Fibroblast of skin of right quadriceps (primary cell): ENCODE data around the gene TIMM13.
"Not testable (repeated sequence)": the region's sequence is repeated elsewhere in the genome, so short reads cannot be mapped to it uniquely, and the experiment has no call there.

Experiments
- DNase-seq: peaks from one replicate; pipeline ENCODE4 v3.0.0-alpha.2; 2013

TIMM13 gene

DNA sequence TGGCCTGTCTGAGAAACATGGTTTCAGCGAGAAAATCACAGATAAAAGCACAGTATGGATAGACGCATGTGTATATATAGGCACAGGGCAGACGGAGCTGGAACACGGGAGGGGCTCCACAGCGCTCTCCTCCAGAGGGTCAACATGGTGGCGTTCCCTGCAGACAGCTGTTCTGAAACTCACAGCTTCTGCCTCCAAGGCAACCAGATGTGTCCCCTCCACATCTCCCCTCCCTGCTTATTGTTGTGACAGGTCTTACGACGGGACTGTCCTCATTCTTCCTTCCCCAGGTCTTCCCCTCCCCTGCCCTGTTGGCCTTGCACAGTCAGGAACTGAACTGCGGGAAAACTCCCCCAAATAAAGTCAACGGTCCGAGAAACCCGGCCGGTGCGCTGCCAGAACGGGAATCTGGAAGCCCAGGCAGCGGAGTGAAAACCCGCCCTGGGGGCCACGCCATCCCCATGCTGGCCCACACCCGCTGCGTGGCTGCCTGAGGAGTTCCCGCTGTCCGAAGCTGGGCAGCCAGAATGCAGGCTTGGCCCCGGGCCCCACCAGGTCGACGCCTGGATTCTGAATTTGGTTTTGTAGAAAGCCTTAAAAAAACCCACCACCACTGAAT, 2.6 kb upstream of the TIMM13 start:
- no peak for DNase-seq

DNA sequence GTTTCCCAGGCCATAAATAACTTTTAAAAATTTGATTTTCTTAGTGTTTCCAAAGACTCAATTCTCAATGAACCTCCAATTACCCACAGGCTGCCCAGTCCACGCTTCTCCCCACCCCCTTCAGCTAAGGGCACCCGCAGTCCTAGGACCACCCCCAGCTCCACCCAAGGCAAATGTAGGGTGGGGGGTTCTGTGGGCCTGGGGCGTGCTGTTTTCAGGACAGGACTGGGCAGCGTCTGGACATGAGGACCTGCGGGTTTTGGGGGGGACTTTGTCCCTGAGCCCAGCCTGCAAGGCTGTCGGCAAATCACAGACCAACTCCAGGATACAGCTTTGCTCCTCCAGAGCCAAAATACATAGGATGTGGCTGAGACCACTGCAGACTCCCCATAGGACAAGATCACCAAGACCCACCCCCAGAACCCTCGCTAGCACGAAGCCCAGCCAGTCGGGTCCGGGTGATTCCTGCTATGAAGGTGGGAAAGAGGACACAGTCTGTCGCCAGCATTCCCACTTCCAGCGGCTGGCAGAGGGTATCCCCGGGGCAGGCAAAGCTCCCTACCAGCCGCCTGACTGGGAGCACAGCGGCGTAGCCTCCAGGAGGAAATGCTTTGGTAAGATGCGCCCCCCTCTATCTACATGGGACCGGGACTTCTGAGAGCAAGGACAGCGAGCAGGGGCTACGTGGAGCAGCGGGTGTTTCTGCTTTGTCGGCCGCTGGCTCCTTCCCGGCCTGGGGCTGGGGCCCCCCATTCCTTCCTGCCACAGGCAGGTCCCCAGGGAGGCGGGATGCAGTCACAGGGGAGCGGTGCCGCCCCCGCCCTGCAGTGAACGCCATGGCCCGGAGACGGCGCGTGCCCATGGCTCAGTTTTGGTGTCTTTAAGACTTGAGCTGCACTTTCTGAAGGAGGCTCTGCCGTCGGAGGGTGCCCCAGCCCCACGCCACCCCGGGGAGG, 1.6 kb upstream of the TIMM13 start:
- DNase-seq, result no peak

DNA sequence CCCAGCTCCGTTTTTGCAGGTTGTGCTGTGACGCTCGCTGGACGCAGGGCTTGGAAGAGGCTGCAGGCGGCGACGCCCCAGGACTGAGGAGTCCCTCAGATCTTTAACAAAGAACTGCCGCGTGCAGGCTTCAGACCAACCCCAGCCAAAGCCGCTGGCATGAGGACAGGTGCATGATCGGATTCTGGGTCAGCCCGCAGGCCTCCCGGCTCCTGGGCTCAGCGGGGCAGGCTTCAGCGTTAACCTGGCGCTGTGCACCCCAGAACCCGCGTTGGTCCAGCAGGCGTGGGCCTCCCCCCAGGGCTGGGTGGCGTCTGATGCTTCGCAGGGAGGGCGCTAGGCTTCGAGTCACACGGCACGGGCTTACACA, 920 bp upstream of the TIMM13 start:
- no peak for DNase-seq

DNA sequence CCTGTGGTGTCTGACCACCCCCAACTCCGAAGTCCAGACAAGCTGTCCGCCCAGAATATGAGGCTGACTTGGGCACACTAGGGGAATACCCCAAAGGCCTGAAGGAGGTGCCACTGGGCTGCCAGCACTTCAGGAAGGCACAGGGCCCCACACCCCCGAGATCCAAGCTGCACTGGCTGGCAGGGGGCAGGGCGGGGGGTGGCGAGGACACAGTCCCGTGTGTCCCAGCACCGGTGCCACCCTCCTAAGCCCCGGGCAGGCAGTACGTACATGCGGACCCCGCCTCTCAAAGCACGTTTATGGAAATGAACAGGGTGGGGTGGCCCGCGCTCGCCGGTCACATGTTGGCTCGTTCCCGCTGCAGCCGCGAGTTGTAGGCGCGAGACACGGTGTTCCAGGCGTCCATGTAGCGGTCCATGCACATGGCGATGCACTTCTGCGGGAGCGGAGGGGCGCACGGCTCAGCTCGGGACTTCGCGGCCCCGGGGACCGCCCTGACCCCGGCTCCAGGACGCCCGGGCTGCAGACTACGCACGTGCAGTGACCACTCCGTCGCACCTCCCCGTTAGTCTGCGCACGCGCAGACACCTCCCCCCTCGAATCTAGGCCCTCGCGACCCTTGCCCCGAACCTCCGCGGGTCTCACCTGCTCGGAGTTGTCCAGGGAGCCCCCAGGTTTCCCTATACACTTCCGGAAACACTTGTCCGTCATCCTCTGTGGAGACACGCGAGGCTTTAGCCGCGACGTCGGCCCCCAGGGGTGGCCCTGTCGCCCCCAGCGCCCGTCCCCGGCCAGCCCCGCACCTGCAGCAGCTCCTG, 566 bp downstream of the TIMM13 start:
- peak; percentile 22 for DNase-seq

DNA sequence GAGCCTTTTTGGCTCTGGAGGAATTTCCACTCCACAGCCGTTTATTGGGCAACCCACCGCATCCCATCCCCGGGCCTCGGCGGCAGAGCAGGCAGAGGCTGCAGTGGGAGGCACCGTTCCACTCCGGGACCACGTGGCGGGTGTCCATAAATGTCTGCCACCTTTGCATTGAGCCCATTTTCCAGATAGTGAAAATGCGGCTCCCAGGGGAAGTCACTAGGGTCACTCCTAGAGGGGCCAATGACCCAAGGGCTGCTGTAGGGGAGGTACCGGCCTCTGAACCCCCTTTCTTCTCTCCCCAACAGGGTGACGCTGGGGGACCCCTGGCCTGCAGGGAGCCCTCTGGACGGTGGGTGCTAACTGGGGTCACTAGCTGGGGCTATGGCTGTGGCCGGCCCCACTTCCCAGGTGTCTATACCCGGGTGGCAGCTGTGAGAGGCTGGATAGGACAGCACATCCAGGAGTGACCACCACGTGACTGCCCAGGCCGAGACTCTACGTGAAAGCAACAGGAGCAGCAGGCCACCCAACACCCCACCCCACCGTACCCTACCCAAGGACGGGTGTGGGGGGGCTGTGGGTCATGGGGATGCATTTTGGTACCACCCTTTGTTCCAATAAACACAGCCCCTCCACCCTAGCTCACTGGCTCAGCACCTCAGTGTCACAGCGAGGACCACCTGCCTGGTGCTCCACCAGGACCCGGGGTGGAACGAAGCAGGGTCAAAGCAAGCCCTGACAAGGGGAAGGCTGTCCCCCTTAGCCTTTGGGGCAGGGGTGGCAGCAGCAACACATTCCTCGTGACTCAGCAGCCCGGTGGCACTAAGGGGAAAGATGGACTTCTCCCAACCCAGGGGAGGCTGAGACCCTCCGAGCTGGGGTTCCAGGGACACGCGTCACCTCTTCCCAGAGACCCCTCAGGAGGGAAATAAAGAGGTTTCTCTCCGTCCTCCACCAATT, 1.5 kb downstream of the TIMM13 start:
- no peak for DNase-seq

DNA sequence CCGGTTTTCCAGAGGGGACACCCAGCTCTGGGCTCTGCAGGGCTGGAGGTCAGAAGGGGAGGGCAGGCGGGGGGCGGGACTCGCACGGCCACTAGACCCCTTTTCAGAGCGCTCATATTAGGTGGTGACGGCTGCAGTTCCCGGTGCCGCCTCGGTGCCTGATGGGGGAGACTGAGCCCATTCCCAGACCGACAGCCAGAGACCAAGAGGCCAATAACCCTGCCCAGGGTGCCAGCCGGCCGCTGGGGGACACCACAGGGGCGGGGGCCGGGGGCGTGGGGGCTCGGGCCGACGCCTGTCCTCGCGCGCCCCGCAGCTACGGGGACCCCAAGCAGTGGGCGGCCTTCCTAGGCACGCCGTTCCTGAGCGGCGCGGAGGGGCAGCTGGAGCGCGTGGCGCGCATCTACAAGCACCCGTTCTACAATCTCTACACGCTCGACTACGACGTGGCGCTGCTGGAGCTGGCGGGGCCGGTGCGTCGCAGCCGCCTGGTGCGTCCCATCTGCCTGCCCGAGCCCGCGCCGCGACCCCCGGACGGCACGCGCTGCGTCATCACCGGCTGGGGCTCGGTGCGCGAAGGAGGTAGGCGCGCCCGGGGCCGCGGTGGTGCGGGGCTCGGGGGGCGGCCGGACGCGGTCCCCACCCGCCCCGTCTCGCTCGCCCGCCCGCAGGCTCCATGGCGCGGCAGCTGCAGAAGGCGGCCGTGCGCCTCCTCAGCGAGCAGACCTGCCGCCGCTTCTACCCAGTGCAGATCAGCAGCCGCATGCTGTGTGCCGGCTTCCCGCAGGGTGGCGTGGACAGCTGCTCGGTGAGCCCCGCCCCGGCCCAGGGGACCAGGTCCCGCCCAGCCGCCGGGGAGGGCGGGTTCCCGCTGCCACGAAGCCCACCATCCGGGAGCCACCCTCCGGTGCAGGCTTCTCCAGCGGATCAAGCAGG, 2.4 kb downstream of the TIMM13 start:
- DNase-seq, result peak; percentile 77

DNA sequence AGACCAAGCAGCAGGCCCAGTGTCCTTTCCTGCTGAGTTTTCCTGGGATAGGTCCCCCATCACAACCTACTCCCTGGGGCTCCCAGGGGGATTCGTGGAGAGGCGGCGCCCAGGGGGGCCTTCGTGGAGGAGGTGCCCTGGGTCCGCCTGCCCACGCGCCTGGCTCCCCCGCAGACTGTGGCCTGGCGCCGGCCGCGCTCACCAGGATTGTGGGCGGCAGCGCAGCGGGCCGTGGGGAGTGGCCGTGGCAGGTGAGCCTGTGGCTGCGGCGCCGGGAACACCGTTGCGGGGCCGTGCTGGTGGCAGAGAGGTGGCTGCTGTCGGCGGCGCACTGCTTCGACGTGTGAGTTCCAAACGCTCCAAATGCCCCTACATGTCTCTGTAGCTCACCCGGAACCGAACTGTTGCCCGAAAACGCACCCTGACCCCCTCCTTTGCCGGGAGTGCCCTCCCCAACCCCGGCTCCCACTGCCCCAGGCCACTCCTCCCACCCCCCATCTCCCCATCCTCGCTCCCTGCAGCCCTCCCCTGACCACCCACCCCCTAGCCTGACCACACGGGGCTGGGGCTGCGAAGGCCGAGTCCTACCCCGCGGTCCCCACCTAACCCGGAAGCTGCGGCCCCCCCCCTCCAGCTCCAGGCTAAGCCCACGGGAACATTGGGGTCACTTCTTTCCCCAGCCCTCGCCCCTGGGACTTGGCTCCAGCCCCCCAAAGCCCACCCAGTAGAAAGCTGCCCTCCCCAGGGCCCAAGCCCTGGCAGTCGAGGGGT, 3.3 kb downstream of the TIMM13 start:
- DNase-seq, result no peak

DNA sequence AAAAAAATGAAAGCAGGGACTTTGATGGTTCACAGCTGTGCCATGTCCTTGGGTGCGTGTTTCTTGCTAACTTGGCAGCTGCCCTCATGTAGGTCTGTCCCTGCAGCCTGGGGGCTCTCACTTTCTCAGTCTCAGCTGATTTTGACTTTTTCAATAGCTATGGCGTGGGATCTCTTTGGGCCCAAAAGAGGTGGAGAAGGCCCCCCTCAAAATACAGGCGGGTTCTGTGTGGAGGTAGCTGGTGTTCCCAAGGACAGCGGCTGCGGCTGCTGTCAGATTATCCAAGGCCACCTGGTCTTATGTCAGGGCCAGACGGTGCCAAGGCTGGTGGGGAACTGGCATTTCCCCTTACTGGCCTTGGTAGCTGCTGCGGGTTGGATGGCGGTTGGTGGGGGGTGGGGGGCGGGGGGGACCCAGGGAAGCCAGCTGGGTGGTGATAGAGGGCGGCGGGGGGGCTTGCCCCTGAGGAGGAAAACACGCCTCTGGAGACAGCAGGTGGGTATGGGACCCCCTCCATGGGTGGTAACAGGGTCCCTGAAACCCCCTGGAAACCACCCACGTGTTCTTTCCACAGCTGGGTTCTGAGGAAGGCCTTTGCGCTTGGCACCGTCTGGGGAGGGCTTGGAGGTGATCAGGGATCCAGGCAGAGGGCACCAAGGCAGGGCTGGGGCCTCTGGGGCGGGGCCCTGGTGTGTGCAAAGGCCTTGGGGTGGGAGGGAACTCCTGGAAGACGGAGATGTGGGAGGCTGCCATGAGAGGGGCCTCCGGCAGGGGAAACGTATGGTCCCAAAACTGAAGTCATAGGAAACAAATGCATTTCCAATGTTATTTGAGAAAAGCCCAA, 4.1 kb downstream of the TIMM13 start:
- no peak for DNase-seq

DNA sequence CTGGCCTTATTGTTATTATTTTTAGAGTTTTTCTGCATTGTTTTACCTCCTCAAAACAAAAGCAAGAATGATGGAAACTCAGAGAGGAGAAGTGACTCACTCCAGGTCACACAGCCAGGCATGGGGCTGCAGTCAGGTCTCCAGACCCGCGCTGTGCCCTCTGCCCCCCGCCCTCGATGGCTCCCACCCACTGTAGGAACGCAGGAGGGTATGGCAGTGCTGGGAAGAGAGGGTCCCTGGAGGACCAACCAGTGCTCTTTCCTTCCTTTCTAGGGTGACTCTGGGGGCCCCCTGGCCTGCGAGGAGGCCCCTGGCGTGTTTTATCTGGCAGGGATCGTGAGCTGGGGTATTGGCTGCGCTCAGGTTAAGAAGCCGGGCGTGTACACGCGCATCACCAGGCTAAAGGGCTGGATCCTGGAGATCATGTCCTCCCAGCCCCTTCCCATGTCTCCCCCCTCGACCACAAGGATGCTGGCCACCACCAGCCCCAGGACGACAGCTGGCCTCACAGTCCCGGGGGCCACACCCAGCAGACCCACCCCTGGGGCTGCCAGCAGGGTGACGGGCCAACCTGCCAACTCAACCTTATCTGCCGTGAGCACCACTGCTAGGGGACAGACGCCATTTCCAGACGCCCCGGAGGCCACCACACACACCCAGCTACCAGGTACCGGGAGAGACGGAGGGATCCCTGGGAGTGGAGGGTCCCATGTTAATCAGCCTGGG, 5.6 kb downstream of the TIMM13 start:
- no peak for DNase-seq

DNA sequence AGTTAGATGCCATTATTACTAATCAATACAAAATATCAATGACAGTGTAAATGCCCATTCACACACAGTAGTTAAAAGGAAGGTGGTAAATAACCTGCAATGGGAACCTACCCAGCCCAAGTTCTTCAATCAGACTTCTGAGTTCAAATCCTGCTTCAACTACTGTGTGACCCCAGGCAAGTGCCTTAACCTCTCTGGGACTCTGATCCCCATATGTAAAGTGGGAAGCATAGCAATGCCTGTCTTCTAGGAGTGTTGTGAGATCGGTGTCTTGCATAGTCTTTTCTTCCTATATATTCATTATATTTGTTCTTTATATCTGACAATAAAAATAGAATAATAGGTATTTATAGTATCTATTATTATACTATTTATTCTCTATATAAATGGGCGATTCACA, 6.9 kb downstream of the TIMM13 start:
- no peak for DNase-seq

DNA sequence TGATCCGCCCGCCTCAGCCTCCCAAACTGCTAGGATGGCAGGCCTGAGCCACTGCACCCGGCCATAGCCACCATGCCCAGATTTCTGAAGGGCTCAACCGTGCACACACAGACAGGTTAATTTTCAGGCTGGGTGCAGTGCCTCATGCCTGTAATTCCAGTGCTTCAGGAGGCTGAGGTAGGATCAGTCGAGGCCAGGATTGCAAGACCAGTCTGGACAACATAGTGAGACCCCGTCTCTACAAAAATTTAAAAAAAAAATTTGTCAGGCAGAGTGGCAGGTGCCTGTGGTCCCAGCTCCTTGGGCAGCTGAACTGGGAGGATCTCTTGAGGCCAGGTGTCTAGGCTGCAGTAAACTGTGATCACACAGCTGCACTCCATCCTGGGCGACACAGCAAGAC, 7.6 kb downstream of the TIMM13 start:
- no peak for DNase-seq

DNA sequence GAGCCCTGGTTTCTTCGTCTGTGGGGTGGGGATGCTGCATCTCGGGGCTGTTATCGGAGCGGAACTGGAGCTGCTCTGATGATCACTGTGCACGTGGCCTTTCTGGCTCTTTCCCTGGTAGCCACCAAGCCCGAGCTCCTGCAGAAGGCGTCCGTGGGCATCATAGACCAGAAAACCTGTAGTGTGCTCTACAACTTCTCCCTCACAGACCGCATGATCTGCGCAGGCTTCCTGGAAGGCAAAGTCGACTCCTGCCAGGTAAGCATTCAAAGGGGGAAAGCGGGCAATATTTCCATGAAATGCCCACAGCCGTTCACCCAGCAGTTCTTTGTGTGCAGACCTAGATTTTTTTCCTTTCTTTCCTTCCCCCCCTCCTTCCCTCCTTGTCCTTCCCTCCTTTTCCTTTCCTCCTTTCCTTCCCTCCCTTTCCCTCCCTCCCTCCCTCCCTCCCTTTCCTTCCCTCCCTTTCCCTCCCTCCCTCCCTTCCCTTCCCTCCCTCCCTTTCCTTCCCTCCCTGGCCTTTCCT, 9.4 kb downstream of the TIMM13 start:
- DNase-seq, result no peak

DNA sequence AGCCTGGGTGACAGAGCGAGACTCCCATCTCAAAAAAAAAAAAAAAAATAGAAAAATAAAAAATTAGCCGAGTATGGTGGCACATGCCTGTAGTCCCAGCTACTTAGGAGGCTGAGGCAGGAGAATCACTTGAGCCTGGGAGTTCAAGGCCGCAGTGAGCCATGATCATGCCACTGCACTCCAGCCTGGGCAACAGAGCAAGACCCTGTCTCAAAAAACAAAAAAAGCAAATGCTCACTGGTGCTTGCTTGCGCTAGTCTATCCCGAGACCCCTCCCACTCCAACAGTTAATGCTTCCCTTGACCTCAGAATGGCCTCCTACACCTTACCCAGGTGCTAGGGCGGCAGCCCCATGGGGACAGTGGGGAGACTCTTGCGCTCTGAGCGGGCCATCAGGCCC, 9.9 kb downstream of the TIMM13 start:
- not testable (repeated sequence) for DNase-seq

DNA sequence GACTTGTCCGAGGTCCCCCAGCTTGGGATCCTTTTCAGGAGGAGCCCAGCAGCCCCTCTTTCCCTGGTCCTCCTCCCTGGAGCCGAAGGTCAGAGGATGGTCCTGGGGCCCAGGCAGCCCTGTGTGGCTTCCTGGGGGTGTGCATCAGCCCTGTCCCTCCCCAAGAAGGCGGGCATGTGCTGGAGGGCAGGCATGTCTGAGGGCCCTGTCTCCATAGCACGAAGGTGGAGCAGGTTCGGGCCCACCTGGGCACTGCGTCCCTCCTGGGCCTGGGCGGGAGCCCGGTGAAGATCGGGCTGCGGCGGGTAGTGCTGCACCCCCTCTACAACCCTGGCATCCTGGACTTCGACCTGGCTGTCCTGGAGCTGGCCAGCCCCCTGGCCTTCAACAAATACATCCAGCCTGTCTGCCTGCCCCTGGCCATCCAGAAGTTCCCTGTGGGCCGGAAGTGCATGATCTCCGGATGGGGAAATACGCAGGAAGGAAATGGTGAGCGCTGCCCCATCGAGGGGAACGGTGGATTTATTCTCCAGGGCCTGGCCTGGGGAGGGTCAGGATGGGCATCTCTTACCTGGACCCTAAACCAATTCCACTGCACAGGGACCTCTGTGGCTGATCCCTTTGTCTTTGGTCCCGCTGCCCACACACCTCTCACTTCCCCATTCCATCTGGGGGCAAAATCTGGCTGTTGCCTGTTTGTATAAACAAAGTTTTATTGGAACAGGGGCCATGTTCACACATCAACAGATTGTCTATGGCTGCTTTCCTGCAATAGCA, 10.9 kb downstream of the TIMM13 start:
- DNase-seq, result no peak

DNA sequence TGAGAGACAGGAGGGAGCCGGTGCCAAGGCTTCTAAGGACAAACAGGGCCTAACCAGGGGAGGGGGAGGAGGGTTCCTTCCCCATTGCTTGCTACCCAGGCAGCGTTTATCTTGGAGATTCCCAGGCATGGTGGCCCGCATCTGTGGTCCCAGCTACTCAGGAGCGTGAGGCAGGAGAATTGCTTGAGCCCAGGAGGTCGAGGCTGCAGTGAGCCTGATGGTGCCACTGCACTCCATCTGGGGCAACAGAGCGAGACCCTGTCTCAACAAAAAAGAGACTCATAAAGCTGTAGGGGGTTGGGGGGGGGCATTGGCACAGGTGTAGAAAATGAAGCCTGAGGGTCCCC, 11.4 kb downstream of the TIMM13 start:
- no peak for DNase-seq

DNA sequence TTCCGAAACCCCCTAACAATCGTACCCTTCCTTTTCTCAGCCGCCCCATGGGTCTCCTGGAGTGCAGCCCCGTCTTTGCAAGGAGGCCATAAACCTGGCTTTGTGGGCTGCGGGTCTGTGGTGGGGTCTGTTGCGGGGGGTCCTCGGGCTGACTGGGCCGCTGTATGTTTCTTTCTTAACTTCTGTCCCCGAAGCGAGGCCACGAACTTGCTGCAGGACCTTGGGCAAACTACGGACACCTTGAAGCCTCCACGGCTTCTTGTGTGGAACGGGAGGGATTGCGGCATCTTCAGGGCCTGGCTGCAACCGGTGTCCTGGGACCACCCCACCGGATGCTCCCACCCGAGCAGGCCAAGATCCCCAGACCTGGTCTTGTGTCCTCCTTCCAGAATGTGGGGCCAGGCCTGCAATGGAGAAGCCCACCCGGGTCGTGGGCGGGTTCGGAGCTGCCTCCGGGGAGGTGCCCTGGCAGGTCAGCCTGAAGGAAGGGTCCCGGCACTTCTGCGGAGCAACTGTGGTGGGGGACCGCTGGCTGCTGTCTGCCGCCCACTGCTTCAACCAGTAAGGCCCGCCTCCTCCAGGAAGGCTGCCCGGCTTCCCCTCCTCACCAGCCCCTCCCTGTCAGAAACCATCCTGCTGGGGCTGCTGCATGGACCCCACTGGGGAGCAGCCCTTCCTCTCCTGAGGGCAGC, 12.0 kb downstream of the TIMM13 start:
- DNase-seq, result no peak

DNA sequence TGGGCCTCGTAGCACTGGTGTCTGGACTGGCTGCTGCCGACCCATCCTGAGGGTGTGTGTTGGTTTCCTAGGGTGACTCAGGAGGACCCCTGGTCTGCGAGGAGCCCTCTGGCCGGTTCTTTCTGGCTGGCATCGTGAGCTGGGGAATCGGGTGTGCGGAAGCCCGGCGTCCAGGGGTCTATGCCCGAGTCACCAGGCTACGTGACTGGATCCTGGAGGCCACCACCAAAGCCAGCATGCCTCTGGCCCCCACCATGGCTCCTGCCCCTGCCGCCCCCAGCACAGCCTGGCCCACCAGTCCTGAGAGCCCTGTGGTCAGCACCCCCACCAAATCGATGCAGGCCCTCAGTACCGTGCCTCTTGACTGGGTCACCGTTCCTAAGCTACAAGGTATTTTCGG, 13.8 kb downstream of the TIMM13 start:
- no peak for DNase-seq
